ENCODE data around the gene PLXNA4. TPM values are rescaled to one million over a fixed set of nuclear protein-coding genes. Genes with fewer than 3 reads are reported as not detected.

PLXNA4 gene
- total and polyA plus RNA-seq, 2 donors (not counting 1 experiment from before 2014, with no cell fraction given), result not detected

DNA sequence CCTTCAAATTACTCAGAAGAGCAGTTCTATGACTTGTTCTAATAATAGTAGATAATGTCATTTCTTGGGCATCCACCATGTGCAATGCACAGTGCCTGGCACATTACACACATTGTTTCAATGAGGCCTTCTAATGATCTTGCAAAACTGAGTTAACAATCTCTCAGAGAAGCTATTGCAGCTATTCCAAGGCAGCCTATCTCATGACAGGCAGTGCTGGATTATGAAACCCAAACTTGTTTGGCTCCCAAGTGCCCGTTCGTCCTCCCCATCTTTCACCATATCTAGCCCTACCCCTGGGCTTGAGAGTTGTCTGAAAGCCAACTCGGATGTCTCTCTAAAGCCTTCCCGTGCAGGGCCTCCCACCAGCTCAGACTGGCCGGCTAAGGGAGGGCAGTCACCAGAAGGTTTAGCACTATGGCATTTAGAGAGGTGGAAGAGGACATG is 405.1 kb downstream of the PLXNA4 start:
- Histone ChIP-seq H3K27me3 (replicated peaks in 1 of 4; ENCODE audit: control extremely low read depth in 1 of 4, control insufficient read depth in 3 of 4, insufficient read depth in 4 of 4, low read length in 3 of 4) (no peaks in the 10 kb centered on the region), H3K36me3 (replicated peaks in 1 of 2; ENCODE audit: control extremely low read depth in 1 of 2, control insufficient read depth in 1 of 2, extremely low read depth in 1 of 2, insufficient read depth in 2 of 2, low read length in 1 of 2) (no peaks in the 10 kb centered on the region), H3K79me2 (ENCODE audit: control insufficient read depth, insufficient read depth, low read length) (no peaks in the 10 kb centered on the region), H3K4me2 (replicated peaks; ENCODE audit: low read depth, low read length, poor library complexity, severe bottlenecking) (no peak overlapping the region), H3K9me3 (ENCODE audit: control extremely low read depth in 1 of 3, control insufficient read depth in 2 of 3, insufficient read depth in 1 of 3, low read length in 2 of 3) (no peaks in the 10 kb centered on the region), H3K9ac (ENCODE audit: low read length) (no peak overlapping the region), H2AFZ (ENCODE audit: insufficient read depth, low read depth, low read length, poor library complexity, severe bottlenecking) (no peak overlapping the region), H3K27ac (ENCODE audit: low read length in 2 of 2) (no peak overlapping the region), H3K4me1 (ENCODE audit: control insufficient read depth in 2 of 2, insufficient read depth in 2 of 2, low read length in 2 of 2) (no peaks in the 10 kb centered on the region), H3K4me3 (ENCODE audit: control extremely low read depth in 1 of 5, extremely low read depth in 1 of 5, insufficient read depth in 1 of 5, low read depth in 2 of 5, low read length in 4 of 5) (no peak overlapping the region), H4K20me1 (ENCODE audit: control insufficient read depth, insufficient read depth, low read length, poor library complexity, severe bottlenecking) (no peaks in the 10 kb centered on the region)
- CTCF ChIA-PET, result no interaction called here
- no peak overlapping the region for H3K27ac Mint-ChIP-seq
- TF ChIP-seq, protein P1, sequence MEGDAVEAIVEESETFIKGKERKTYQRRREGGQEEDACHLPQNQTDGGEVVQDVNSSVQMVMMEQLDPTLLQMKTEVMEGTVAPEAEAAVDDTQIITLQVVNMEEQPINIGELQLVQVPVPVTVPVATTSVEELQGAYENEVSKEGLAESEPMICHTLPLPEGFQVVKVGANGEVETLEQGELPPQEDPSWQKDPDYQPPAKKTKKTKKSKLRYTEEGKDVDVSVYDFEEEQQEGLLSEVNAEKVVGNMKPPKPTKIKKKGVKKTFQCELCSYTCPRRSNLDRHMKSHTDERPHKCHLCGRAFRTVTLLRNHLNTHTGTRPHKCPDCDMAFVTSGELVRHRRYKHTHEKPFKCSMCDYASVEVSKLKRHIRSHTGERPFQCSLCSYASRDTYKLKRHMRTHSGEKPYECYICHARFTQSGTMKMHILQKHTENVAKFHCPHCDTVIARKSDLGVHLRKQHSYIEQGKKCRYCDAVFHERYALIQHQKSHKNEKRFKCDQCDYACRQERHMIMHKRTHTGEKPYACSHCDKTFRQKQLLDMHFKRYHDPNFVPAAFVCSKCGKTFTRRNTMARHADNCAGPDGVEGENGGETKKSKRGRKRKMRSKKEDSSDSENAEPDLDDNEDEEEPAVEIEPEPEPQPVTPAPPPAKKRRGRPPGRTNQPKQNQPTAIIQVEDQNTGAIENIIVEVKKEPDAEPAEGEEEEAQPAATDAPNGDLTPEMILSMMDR (IDR thresholded peaks at IDR 0.05), result no peak
- no peak for TF ChIP-seq EZH2 (IDR thresholded peaks at IDR 0.05; ENCODE audit: borderline replicate concordance, insufficient read depth, low read depth, low read length, poor library complexity, severe bottlenecking)
- H3K9me3 Mint-ChIP-seq (ENCODE audit: insufficient read depth), result no peaks in the 10 kb centered on the region
- WGBS (ENCODE audit: insufficient coverage), result 80% methylated on average over 1 of the region's 5 CpGs
- no peak overlapping the region for H3K4me3 Mint-ChIP-seq
- intact Hi-C loops (cut with micrococcal nuclease), result no loop called here
- ATAC-seq (ENCODE audit: low read depth) (no peak), DNase-seq (no peak)
- POLR2A ChIA-PET, result no interaction called here
- no peaks in the 10 kb centered on the region for H3K4me1 Mint-ChIP-seq
- H3K27me3 Mint-ChIP-seq, result no peaks in the 10 kb centered on the region

DNA sequence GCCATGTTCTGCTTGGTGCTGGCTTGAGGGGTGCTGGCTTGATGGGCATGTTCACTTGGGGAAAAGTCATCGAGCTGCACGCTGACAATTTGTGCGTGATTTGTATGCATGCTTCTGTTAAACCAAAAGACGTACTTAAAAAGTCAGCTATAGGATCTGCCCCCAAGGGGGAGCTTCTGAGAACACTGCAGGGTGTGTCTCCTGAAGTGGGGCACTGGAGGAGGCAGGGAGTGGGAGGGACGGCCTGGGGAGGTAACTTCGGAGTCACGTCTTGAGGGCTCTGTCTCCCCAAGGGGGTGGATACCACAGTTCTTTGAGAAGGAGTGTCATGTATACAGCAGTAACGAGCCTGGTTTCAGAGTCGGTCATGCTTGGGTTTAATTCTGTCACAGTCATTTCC is 406.5 kb downstream of the PLXNA4 start:
- H3K27me3 Mint-ChIP-seq, result no peaks in the 10 kb centered on the region
- H3K36me3 ChIP-seq (replicated peaks in 1 of 2; ENCODE audit: control extremely low read depth in 1 of 2, control insufficient read depth in 1 of 2, extremely low read depth in 1 of 2, insufficient read depth in 2 of 2, low read length in 1 of 2), result no peaks in the 10 kb centered on the region
- H3K4me3 Mint-ChIP-seq, result no peak overlapping the region
- H2AFZ ChIP-seq (ENCODE audit: insufficient read depth, low read depth, low read length, poor library complexity, severe bottlenecking), result no peak overlapping the region
- no peaks in the 10 kb centered on the region for H3K27me3 ChIP-seq (replicated peaks in 1 of 4; ENCODE audit: control extremely low read depth in 1 of 4, control insufficient read depth in 3 of 4, insufficient read depth in 4 of 4, low read length in 3 of 4)
- H4K20me1 ChIP-seq (ENCODE audit: control insufficient read depth, insufficient read depth, low read length, poor library complexity, severe bottlenecking), result no peaks in the 10 kb centered on the region
- no peak overlapping the region for H3K9ac ChIP-seq (ENCODE audit: low read length)
- no peak for DNase-seq
- H3K9me3 ChIP-seq (ENCODE audit: control extremely low read depth in 1 of 3, control insufficient read depth in 2 of 3, insufficient read depth in 1 of 3, low read length in 2 of 3), result peaks cover 0 to 3% (median 0%) of the 10 kb centered on the region in 3 donors
- no peak overlapping the region for H3K27ac ChIP-seq (ENCODE audit: low read length in 2 of 2)
- no peak overlapping the region for H3K4me3 ChIP-seq (ENCODE audit: control extremely low read depth in 1 of 5, extremely low read depth in 1 of 5, insufficient read depth in 1 of 5, low read depth in 2 of 5, low read length in 4 of 5)
- H3K9me3 Mint-ChIP-seq (ENCODE audit: insufficient read depth), result no peaks in the 10 kb centered on the region
- POLR2A ChIA-PET, result no interaction called here
- no peak overlapping the region for H3K27ac Mint-ChIP-seq
- WGBS (ENCODE audit: insufficient coverage), result 50% methylated on average over 7 of the region's 9 CpGs
- H3K4me1 Mint-ChIP-seq, result no peaks in the 10 kb centered on the region
- H3K4me2 ChIP-seq (replicated peaks; ENCODE audit: low read depth, low read length, poor library complexity, severe bottlenecking), result no peak overlapping the region
- H3K79me2 ChIP-seq (ENCODE audit: control insufficient read depth, insufficient read depth, low read length), result no peaks in the 10 kb centered on the region
- ATAC-seq (ENCODE audit: low read depth), result no peak
- intact Hi-C loops (cut with micrococcal nuclease), result no loop called here
- H3K4me1 ChIP-seq (ENCODE audit: control insufficient read depth in 2 of 2, insufficient read depth in 2 of 2, low read length in 2 of 2), result no peaks in the 10 kb centered on the region
- CTCF ChIA-PET, result no interaction called here
- TF ChIP-seq, protein P1 (IDR thresholded peaks at IDR 0.05), result no peak
- no peak for TF ChIP-seq EZH2 (IDR thresholded peaks at IDR 0.05; ENCODE audit: borderline replicate concordance, insufficient read depth, low read depth, low read length, poor library complexity, severe bottlenecking)

Data from B cell (primary cell).